Uterus (tissue), 4 donors: ENCODE measurements around the gene SCN5A. TPM values are rescaled to one million over a fixed set of nuclear protein-coding genes. Genes with fewer than 3 reads are reported as not detected.

Source experiments
- DNase-seq, 2 donors: peaks; one replicate each; pipeline ENCODE4 v3.0.0-alpha.2; 2019 to 2020
- H3K27ac ChIP-seq, 2 donors: fragments of 200-600 bp; sonication (generic); 1 replicate in 1 of 2; 2 replicates in 1 of 2; pipeline ENCODE4 v1.5.1; 2016 to 2018
- H3K27me3 ChIP-seq, 2 donors: fragments of 200-600 bp; sonication (generic); one replicate each; pipeline ENCODE4 v1.5.1; 2018 to 2019; ENCODE audit warnings: control low read depth in 1 of 2
- H3K36me3 ChIP-seq, 2 donors: fragments of 200-600 bp; sonication (generic); one replicate each; pipeline ENCODE4 v1.5.1; 2019; ENCODE audit warnings: control low read depth in 1 of 2
- H3K4me1 ChIP-seq, 2 donors: fragments of 200-600 bp; sonication (generic); one replicate each; pipeline ENCODE4 v1.5.1; 2018 to 2019; ENCODE audit warnings: control low read depth in 1 of 2
- H3K4me3 ChIP-seq, 2 donors: fragments of 200-600 bp; sonication (generic); 1 replicate in 1 of 2; 2 replicates in 1 of 2; pipeline ENCODE4 v1.5.1; 2018 to 2019; ENCODE audit warnings: mild to moderate bottlenecking in 1 of 2
- H3K9me3 ChIP-seq, 2 donors: fragments of 200-600 bp; sonication (generic); one replicate each; pipeline ENCODE4 v1.5.1; 2019; ENCODE audit warnings: control low read depth in 1 of 2
- POLR2A ChIP-seq, 2 donors: fragments of 450-650 bp; IDR thresholded peaks; one replicate each; pipeline ENCODE4 v1.6.1; 2016; ENCODE audit warnings: antibody characterized with exemption in 2 of 2, mild to moderate bottlenecking in 1 of 2, moderate library complexity in 1 of 2
- intact Hi-C: fragments of 100-400 bp; cut with DNase I; formaldehyde crosslinking; loops from one replicate; pipeline ENCODE4 v1.15.1; 2023; ENCODE audit warnings: low total_unique reads
- total RNA-seq, 4 donors: library from RNA; depleted of rRNA in 3 of 4; stranded (reverse); fragments of >200 nt in 3 of 4; gene quantifications; one replicate each; pipeline versions ENCODE4 v1.1.0 to v1.2.4, GENCODE V29; 2014 to 2023
- TF ChIP-seq, protein P1 (sequence below), 4 experiments: fragments of 200-600 bp in 2 of 4; fragments of 450-650 bp in 2 of 4; sonication (generic) in 2 of 4; IDR thresholded peaks; one replicate each; pipeline ENCODE4 v1.5.1; 2016 to 2019; ENCODE audit warnings: antibody characterized with exemption in 4 of 4, mild to moderate bottlenecking in 2 of 4, moderate library complexity in 1 of 4
- donor health status: DM: yes; HTN: yes; CAD: no.

SCN5A gene
- total RNA-seq, 4 donors from 2014 or later = under 0.01 to 3.2 (median 1.6) TPM; not detected in 1

DNA sequence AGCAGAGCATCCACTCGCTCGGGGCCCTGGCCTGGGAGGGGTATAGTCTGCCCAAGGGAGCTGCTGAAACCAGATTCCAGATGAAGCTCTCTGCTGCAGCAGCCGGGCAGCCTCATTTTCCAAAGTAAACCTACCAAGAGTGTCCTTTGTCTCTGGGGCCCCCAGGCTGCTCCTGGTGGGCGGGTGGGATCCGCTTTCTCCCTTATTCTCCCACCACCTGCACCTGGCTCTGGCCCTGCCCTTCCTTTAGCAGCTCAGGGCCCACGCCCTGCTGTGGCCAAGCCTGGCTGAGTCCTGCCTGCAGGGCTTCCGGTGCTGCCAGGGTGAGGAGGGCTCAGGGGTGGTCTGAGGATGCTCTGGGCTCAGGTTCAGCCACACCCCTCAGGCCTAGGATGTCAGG is 13.0 kb downstream of the SCN5A start:
- H3K9me3 ChIP-seq = no peaks in the 10 kb centered on the region

DNA sequence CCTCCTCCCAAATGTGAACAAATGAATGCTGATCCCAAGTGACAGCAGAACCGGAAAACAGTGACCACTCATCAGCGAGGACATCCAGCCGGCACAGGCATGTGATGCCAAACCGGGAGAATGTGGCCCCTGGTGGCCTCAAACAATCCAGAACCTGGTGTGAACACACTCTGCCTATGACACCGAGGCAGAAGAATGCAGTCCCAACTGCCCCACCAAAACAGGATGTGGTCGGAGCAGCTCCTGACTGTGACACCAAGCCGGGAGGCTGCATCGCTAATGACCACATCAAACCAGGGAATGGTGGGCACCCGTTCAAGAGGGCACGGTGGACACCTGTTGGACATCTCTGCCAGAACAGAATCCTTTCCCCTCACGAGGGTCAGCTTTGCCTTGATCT is 15.4 kb downstream of the SCN5A start:
- no peaks in the 10 kb centered on the region for H3K9me3 ChIP-seq
- intact Hi-C loops = no loop called here
- H3K36me3 ChIP-seq = no peaks in the 10 kb centered on the region
- no peak for DNase-seq
- H3K27me3 ChIP-seq = no peaks in the 10 kb centered on the region
- H3K4me1 ChIP-seq = no peaks in the 10 kb centered on the region
- TF ChIP-seq, protein P1, sequence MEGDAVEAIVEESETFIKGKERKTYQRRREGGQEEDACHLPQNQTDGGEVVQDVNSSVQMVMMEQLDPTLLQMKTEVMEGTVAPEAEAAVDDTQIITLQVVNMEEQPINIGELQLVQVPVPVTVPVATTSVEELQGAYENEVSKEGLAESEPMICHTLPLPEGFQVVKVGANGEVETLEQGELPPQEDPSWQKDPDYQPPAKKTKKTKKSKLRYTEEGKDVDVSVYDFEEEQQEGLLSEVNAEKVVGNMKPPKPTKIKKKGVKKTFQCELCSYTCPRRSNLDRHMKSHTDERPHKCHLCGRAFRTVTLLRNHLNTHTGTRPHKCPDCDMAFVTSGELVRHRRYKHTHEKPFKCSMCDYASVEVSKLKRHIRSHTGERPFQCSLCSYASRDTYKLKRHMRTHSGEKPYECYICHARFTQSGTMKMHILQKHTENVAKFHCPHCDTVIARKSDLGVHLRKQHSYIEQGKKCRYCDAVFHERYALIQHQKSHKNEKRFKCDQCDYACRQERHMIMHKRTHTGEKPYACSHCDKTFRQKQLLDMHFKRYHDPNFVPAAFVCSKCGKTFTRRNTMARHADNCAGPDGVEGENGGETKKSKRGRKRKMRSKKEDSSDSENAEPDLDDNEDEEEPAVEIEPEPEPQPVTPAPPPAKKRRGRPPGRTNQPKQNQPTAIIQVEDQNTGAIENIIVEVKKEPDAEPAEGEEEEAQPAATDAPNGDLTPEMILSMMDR (IDR thresholded peaks at IDR 0.05) = no peak
- TF ChIP-seq POLR2A (IDR thresholded peaks at IDR 0.05) = no peak
- H3K4me3 ChIP-seq = no peak overlapping the region
- H3K27ac ChIP-seq = no peak overlapping the region

More for the DNA sequence above, 13.0 kb downstream of the SCN5A start:
- no peak for DNase-seq
- intact Hi-C loops = no loop called here
- TF ChIP-seq POLR2A (IDR thresholded peaks at IDR 0.05) = no peak
- Histone ChIP-seq H3K27ac (no peak overlapping the region), H3K4me1 (no peaks in the 10 kb centered on the region), H3K4me3 (no peak overlapping the region), H3K27me3 (no peaks in the 10 kb centered on the region), H3K36me3 (no peaks in the 10 kb centered on the region)

DNA sequence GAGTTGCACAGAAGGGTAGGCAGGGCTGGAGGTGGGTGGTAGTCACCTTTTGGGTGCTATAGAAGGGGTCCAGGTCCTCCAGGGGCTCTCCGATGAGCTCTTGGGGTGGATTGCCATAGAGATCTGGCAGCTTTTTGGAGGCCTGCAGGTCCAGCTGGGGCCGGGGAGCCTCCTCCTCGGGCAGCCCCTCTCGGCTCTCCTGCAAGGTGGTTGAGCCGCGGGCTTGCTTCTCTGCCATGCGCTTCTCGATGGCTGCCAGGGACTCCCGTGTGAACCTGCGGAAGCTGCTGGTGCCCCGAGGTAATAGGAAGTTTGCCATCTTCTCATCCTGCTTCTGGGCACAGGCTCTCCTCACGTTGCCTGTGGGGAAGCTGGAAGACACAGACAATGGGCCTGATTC is 16.5 kb downstream of the SCN5A start:
- DNase-seq = no peak
- TF ChIP-seq POLR2A (IDR thresholded peaks at IDR 0.05) = no peak
- TF ChIP-seq, protein P1 (IDR thresholded peaks at IDR 0.05) = no peak
- no peaks in the 10 kb centered on the region for H3K4me1 ChIP-seq
- H3K4me3 ChIP-seq = no peak overlapping the region
- intact Hi-C loops = no loop called here
- no peaks in the 10 kb centered on the region for H3K27me3 ChIP-seq
- no peaks in the 10 kb centered on the region for H3K9me3 ChIP-seq
- no peak overlapping the region for H3K27ac ChIP-seq
- H3K36me3 ChIP-seq = no peaks in the 10 kb centered on the region

DNA sequence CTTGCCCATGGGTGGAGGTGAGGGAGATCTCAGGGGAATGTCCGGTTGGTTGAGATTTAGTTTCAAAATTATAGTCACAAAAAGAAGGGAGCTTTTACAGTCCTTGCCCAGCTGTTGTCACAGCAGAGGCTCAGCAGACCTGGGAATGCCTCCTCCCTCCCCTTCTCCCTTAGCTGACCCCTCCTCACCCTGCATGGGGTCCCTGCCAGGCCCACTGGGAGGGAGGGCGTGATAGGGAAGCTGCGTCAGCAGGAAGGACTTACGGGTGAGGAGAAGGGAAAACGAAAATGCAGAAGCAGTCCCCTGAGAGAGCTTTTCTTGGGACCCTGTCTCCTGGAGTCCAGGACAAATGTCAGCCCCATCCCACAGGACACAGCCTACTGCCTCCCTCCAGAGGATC is 18.9 kb downstream of the SCN5A start:
- intact Hi-C loops = no loop called here
- Histone ChIP-seq H3K36me3 (no peaks in the 10 kb centered on the region), H3K4me3 (no peak overlapping the region), H3K27ac (no peak overlapping the region), H3K27me3 (no peaks in the 10 kb centered on the region), H3K4me1 (no peaks in the 10 kb centered on the region), H3K9me3 (no peaks in the 10 kb centered on the region)
- TF ChIP-seq POLR2A (IDR thresholded peaks at IDR 0.05) = no peak
- TF ChIP-seq, protein P1 (IDR thresholded peaks at IDR 0.05) = no peak
- no peak for DNase-seq

DNA sequence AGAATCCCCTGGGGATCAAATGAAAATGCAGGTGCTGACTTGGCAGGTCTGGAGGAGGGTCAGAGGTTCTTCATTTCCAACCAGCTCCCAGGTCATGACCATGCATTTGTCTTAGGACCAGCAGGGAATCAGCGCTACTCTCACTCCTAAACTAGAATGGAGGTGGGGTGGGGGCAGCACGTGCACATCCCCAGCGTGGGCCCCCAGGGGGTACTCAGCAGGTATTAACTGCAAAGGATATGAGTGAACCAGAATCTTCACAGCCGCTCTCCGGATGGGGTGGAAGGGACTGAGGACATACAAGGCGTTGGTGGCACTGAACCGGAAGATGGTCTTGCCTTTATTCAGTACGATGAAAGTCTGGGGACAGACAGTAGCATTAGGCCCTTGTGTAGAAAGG is 19.4 kb downstream of the SCN5A start:
- Histone ChIP-seq H3K36me3 (no peaks in the 10 kb centered on the region), H3K9me3 (no peaks in the 10 kb centered on the region), H3K4me3 (no peak overlapping the region), H3K27me3 (no peaks in the 10 kb centered on the region), H3K27ac (no peak overlapping the region), H3K4me1 (no peaks in the 10 kb centered on the region)
- no peak for DNase-seq
- TF ChIP-seq, protein P1 (IDR thresholded peaks at IDR 0.05) = no peak
- no peak for TF ChIP-seq POLR2A (IDR thresholded peaks at IDR 0.05)
- intact Hi-C loops = no loop called here

DNA sequence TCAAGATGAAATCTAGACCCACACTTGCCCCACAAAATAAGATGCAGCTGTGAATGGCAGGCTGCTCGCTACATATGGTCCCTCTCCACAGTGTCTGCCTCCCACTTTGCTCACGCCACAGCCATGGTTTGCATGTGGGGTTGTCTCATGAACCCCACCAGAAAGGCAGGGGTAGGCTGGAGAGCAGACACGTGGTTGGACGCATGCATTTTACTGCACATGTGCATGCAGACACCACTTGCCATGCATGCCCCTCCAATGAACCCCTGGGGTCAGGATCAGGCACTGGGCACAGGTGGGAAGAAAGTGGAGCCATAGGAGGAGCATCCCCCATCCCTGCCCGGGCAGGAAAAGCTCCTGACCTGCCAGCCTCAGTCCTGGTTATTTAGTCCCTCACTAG is 20.7 kb downstream of the SCN5A start:
- no peaks in the 10 kb centered on the region for H3K36me3 ChIP-seq
- TF ChIP-seq, protein P1 (IDR thresholded peaks at IDR 0.05) = no peak
- TF ChIP-seq POLR2A (IDR thresholded peaks at IDR 0.05) = no peak
- H3K9me3 ChIP-seq = no peaks in the 10 kb centered on the region
- intact Hi-C loops = no loop called here
- no peak for DNase-seq
- no peak overlapping the region for H3K4me3 ChIP-seq
- H3K27me3 ChIP-seq = no peaks in the 10 kb centered on the region
- no peak overlapping the region for H3K27ac ChIP-seq
- H3K4me1 ChIP-seq = no peaks in the 10 kb centered on the region
